Breast epithelium (tissue), 3 donors: ENCODE results near the gene DUSP9.

Source experiments
- CTCF ChIP-seq, 3 donors: fragments of 450-650 bp; IDR thresholded peaks; one replicate each; pipeline ENCODE4 v1.5.1; 2016 to 2017; ENCODE audit warnings: antibody characterized with exemption in 3 of 3, mild to moderate bottlenecking in 3 of 3, moderate library complexity in 3 of 3
- POLR2A ChIP-seq: fragments of 450-650 bp; IDR thresholded peaks from one replicate; pipeline ENCODE4 v1.6.1; 2016; ENCODE audit warnings: antibody characterized with exemption, mild to moderate bottlenecking, moderate library complexity
- POLR2AphosphoS5 ChIP-seq, 3 donors: sonication (generic); formaldehyde crosslinking; IDR thresholded peaks; one replicate each; pipeline ENCODE4 v1.6.1; 2017; ENCODE audit warnings: antibody characterized with exemption in 3 of 3

DNA sequence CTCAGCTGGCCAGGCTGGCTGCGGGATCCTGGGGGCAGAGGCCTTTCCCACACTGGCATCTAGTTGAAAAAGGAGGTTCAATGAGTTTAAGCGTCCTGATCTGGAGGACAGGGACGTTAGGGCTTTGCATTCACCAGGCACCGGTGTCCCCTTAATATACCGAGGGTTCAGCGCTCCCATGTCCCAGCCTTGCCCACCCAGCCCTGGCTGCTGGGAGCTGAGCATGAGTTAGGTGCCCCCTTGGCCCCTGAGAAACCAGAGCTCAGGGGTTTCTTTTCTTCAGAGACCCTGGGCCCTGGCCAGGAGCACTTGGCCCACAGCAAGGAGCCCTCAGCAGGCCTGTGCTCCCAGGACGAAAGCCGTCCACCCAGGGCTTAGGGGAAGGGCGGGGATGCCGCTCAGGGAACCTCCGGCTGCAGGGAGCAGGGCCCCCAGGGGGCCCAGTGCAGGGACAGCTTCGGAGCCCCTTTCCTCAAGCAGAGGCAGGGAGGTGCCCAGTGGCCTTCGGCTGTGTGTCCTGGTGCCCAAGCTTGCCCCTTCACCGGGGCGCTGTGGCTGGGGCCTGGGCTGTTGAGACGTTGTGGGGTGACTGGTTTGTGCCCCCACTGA is 20.9 kb upstream of the DUSP9 start:
- TF ChIP-seq CTCF (IDR thresholded peaks at IDR 0.05) = no peak
- no peak for TF ChIP-seq POLR2A
- TF ChIP-seq POLR2AphosphoS5 (IDR thresholded peaks at IDR 0.05) = no peak
